ENCODE results near the gene TAOK2. TPM values are rescaled to one million over a fixed set of nuclear protein-coding genes. Genes with fewer than 3 reads are reported as not detected.
A peak's percentile ranks its signal among the peaks of the same experiment; 100 is the strongest.

The TAOK2 gene
- total and polyA plus RNA-seq, 8 donors = 13.5 to 41.1 (median 18.0) TPM

GRCh38 chr16:30024451-30024850 is 50.8 kb downstream of the TAOK2 start:
- Histone ChIP-seq H3K27ac (no peak overlapping the region), H3K9me3 (no peaks in the 10 kb centered on the region), H3K36me3 (no peaks in the 10 kb centered on the region), H3K27me3 (no peaks in the 10 kb centered on the region), H3K4me1 (no peaks in the 10 kb centered on the region), H3K4me3 (no peak overlapping the region)
- no peak for ATAC-seq
- FAIRE-seq = no peak
- no peak for TF ChIP-seq CTCF (IDR thresholded peaks at IDR 0.05)
- WGBS, 2 donors = 39 to 57% methylated on average over 12 to 16 of the region's 16 CpGs
- no peak for DNase-seq
- intact Hi-C loops (cut with DNase I) = loop anchor here in 1 of 3 donors (5.0 kb wide), 1 partner anchor 327 kb away; no protein-coding TSS in a partner anchor

GRCh38 chr16:30025156-30025555 is 51.5 kb downstream of the TAOK2 start:
- ATAC-seq = no peak

GRCh38 chr16:30025574-30025973 is 51.9 kb downstream of the TAOK2 start:
- no peaks in the 10 kb centered on the region for H3K27me3 ChIP-seq
- no peak overlapping the region for H3K27ac ChIP-seq
- H3K9me3 ChIP-seq = no peaks in the 10 kb centered on the region
- no peaks in the 10 kb centered on the region for H3K36me3 ChIP-seq
- WGBS, 2 donors = 33 to 46% methylated on average over 7 of the region's 7 CpGs
- DNase-seq = no peak
- no peak for FAIRE-seq
- no peaks in the 10 kb centered on the region for H3K4me1 ChIP-seq
- no peak for TF ChIP-seq CTCF (IDR thresholded peaks at IDR 0.05)
- intact Hi-C loops (cut with DNase I) = no loop called here
- H3K4me3 ChIP-seq = no peak overlapping the region
- ATAC-seq = no peak

More at GRCh38 chr16:30025156-30025555, 51.5 kb downstream of the TAOK2 start:
- H3K9me3 ChIP-seq = no peaks in the 10 kb centered on the region
- 50 to 65% methylated on average over 20 of the region's 20 CpGs for WGBS, 2 donors
- TF ChIP-seq CTCF (IDR thresholded peaks at IDR 0.05) = no peak
- intact Hi-C loops (cut with DNase I) = no loop called here
- no peaks in the 10 kb centered on the region for H3K4me1 ChIP-seq
- no peaks in the 10 kb centered on the region for H3K36me3 ChIP-seq
- H3K27ac ChIP-seq = no peak overlapping the region
- no peaks in the 10 kb centered on the region for H3K27me3 ChIP-seq
- no peak overlapping the region for H3K4me3 ChIP-seq
- no peak for FAIRE-seq
- DNase-seq = no peak

DNA sequence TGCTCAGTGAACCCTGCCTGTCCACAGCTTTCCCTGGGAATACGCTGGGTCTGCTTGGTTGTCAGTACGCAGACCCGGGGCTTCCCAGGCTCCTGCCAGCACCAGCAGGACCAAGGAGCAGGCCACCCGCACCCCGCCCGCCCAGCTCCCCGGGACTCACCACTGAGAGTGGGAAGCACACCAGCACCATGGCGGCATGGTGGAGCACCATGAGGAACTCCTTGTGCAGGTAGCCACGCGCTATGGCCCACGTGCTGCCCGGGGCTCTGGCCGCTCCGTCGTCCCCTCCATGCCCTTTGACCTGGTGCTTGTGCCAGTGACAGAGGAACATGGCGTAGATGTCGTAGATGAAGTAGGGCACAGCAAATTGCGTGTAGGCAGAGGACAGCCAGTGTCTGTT is 52.8 kb downstream of the TAOK2 start:
- intact Hi-C loops (cut with DNase I) = no loop called here
- no peaks in the 10 kb centered on the region for H3K36me3 ChIP-seq
- no peak overlapping the region for H3K27ac ChIP-seq
- no peaks in the 10 kb centered on the region for H3K9me3 ChIP-seq
- H3K4me3 ChIP-seq = no peak overlapping the region
- H3K27me3 ChIP-seq = peaks cover 0 to under 1% (median 0%) of the 10 kb centered on the region in 4 donors
- ATAC-seq (no peak), FAIRE-seq (no peak), DNase-seq (peak in 1 of 6 donors; percentile 61)
- no peak for TF ChIP-seq CTCF (IDR thresholded peaks at IDR 0.05)
- H3K4me1 ChIP-seq = peaks cover 0 to 5% (median 0%) of the 10 kb centered on the region in 3 donors
- 69 to 81% methylated on average over 18 of the region's 18 CpGs for WGBS, 2 donors

DNA sequence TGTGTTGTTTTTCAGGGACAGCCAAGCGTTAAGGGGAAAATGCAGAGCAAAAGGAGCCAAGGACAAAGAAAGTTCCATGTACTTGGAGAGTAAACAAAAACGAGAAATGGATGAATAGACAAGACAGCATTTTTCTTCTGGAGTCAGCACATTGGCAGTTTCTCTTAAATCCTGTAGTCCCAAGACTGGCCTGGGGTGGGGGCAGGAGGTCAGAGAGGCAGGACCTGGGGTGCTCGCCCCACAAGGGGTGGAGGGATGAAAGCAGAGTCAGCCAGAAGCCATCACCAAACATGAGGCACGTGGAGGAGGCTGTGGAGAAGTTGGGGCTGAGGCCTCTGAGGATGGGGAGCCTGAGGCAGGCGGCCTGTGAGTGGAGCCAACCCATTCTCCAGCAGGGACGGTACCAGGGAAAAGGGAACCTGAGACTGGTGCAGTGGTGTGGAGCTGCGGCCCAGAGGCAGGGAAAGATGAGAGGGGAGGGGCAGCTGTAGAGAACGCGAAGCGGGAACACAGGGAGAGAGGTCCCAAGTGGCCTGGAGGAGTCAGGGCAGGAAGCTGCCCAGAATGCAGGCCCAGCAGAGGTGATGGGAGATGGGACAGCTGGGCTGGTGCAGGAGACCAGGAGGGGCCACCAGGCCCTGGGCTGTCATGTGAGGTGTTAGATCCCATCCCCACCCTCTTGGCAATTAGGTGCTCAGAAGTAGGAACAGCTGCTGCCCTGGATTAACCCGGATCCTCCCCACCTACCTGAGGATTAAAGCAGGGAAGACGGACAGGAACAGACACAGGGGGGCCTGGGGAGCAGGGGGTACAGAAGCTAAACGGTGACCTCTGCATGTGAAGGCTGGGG is 54.1 kb downstream of the TAOK2 start:
- peaks cover 0 to 5% (median 0%) of the 10 kb centered on the region in 3 donors for H3K4me1 ChIP-seq
- H3K9me3 ChIP-seq = no peaks in the 10 kb centered on the region
- H3K4me3 ChIP-seq = no peak overlapping the region
- FAIRE-seq = no peak
- DNase-seq = no peak
- H3K27ac ChIP-seq = no peak overlapping the region
- intact Hi-C loops (cut with DNase I) = no loop called here
- H3K36me3 ChIP-seq = no peaks in the 10 kb centered on the region
- TF ChIP-seq CTCF (IDR thresholded peaks at IDR 0.05) = no peak
- H3K27me3 ChIP-seq = peaks cover 0 to 11% (median 0%) of the 10 kb centered on the region in 4 donors
- 45 to 48% methylated on average over 13 of the region's 13 CpGs for WGBS, 2 donors
- ATAC-seq = no peak

Measured in pancreas (tissue), 10 donors.